ENCODE measurements around the gene LRRC36.

The LRRC36 gene

DNA sequence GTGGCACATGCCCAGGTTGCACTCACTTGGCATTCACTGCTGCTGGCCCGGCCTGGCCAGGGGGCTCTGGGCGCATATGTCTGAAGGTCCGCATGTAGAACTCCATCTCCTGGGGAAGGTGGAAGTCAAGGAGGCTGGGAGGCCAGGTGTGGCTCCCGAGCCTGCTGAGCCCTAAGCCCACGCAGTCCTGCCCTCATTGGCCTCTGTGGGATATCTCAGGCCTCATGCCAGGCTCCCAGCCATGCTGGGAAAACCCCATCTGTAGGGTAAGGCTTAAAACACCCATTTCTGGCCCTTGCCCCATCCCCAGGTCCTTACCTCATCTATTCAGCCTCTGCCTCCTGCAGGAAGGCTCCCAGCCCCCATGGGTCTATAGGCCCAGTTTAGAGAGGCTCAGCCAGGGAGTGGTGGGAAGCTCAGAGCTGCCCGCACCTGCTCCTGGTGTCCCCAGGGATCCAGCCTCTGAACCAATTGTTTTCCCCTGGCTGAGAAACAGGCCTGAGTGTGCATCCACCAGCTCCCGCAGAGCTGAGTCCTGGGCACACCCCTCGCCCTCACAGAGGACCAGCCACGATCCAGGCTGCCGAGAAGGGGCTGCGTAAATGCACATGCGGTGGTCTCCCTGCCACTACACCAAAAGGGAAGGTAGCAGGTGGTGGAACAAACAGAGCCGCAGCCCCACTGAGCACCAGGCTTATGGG lies 69.0 kb downstream of the LRRC36 start:
- no peaks in the 10 kb centered on the region for H3K27me3 ChIP-seq (ENCODE audit: control insufficient read depth in 2 of 2, insufficient read depth in 2 of 2, low read length in 2 of 2)
- peak overlapping the region; percentile 79 for H3K27ac ChIP-seq (ENCODE audit: low read depth in 2 of 2, low read length in 2 of 2)
- no peaks in the 10 kb centered on the region for H3K36me3 ChIP-seq (ENCODE audit: control insufficient read depth in 2 of 2, insufficient read depth in 2 of 2, low read length in 2 of 2)
- no peaks in the 10 kb centered on the region for H3K9me3 ChIP-seq (ENCODE audit: control insufficient read depth in 2 of 2, low read length in 2 of 2)
- peak overlapping the region; percentile 63 to 70 for H3K9ac ChIP-seq (ENCODE audit: low read depth in 1 of 2, low read length in 2 of 2)
- H3K4me3 ChIP-seq (ENCODE audit: low read length in 2 of 2) = peak overlapping the region; percentile 7 to 31
- peaks cover 49 to 51% of the 10 kb centered on the region in 2 donors for H3K4me1 ChIP-seq (ENCODE audit: control insufficient read depth in 2 of 2, insufficient read depth in 2 of 2, low read length in 2 of 2)

DNA sequence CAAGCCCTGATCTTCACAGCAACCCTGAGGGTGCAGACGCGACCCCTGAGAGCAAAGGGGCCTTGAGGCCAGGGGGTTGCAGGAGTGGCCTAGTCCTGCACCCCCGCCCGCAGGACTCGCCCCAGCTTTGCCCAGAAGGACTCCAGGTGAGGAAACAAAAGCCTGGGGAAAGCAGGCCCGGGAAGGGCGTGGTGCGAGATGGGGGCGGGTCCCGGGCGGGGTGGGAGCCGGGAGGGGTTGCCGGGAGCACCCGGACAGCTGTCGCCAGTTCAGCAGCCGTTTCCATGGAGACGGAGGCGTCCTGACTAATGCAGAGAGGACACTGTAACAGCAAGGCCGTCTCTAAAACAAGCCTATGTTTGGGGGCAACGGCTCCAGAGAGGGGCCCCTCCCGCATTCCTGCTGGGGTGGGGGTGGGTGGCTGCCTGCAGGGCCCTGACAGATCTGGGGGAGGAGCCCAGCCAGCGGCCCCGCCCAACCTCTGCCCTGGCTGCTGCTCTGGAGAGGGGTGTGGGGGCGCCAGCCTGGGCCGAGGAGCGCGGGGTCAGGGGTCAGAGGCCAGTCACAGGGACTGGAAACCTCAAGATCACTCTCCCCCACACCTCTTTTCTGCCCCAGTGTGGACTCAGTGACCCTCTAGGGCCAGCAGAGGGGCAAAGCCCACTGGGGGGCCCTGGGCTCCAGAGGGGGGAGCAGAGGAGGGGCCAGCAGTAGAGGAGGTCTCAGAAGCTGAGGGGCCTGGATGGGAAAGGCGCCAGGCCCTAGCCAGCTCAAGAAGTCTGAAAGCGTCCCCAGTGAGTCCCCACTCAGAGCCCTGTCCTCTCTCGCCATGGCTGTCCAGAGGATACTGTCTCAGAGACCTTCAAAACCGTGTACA lies 69.8 kb downstream of the LRRC36 start:
- peaks cover 46 to 51% of the 10 kb centered on the region in 2 donors for H3K4me1 ChIP-seq (ENCODE audit: control insufficient read depth in 2 of 2, insufficient read depth in 2 of 2, low read length in 2 of 2)
- H3K4me3 ChIP-seq (ENCODE audit: low read length in 2 of 2) = peak overlapping the region; percentile 7 to 31
- H3K9me3 ChIP-seq (ENCODE audit: control insufficient read depth in 2 of 2, low read length in 2 of 2) = no peaks in the 10 kb centered on the region
- no peaks in the 10 kb centered on the region for H3K27me3 ChIP-seq (ENCODE audit: control insufficient read depth in 2 of 2, insufficient read depth in 2 of 2, low read length in 2 of 2)
- H3K9ac ChIP-seq (ENCODE audit: low read depth in 1 of 2, low read length in 2 of 2) = peak overlapping the region; percentile 63 to 70
- H3K36me3 ChIP-seq (ENCODE audit: control insufficient read depth in 2 of 2, insufficient read depth in 2 of 2, low read length in 2 of 2) = no peaks in the 10 kb centered on the region
- H3K27ac ChIP-seq (ENCODE audit: low read depth in 2 of 2, low read length in 2 of 2) = peak overlapping the region; percentile 79

GRCh38 chr16:67397036-67397801 lies 70.6 kb downstream of the LRRC36 start:
- peaks cover 37 to 43% of the 10 kb centered on the region in 2 donors for H3K4me1 ChIP-seq (ENCODE audit: control insufficient read depth in 2 of 2, insufficient read depth in 2 of 2, low read length in 2 of 2)
- peak overlapping the region; percentile 68 to 79 for H3K27ac ChIP-seq (ENCODE audit: low read depth in 2 of 2, low read length in 2 of 2)
- no peaks in the 10 kb centered on the region for H3K27me3 ChIP-seq (ENCODE audit: control insufficient read depth in 2 of 2, insufficient read depth in 2 of 2, low read length in 2 of 2)
- H3K4me3 ChIP-seq (ENCODE audit: low read length in 2 of 2) = no peak overlapping the region
- peak overlapping the region; percentile 36 to 47 for H3K9ac ChIP-seq (ENCODE audit: low read depth in 1 of 2, low read length in 2 of 2)
- no peaks in the 10 kb centered on the region for H3K36me3 ChIP-seq (ENCODE audit: control insufficient read depth in 2 of 2, insufficient read depth in 2 of 2, low read length in 2 of 2)
- no peaks in the 10 kb centered on the region for H3K9me3 ChIP-seq (ENCODE audit: control insufficient read depth in 2 of 2, low read length in 2 of 2)

DNA sequence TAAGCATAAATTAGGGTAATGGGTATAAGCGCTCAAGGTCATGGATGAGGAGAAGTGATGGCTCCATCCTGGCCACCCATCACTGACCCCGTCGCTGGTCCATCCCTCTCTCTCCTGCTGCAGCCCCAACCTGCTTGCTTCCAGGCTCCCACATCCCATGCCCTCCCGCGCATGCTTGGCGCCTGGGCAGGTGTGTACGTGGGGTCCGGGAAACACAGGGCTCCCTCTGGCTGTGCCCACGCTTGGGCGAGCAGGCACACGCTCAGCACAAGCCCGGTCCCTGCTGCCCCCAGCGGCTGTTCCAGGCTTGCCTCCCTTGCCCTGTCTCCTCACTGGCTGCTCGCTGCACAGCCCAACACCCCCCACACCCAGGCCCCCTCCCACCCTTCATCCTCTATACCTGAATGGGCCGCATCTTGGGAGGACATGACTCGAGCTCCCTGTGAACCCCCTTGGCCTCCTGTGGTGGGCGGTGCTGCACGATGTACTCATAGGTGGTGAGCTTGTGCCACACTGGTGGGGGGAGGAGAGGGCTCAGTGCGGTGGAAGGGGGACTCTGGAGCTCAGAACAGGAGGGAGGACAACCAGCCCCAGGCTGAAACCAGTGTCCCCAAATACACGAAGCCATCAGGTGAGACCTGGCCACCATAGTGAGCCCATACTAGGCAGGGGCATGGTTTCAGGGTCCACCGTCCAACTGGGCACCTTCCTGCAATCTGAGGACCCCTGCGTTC lies 71.4 kb downstream of the LRRC36 start:
- Histone ChIP-seq H3K27me3 (ENCODE audit: control insufficient read depth in 2 of 2, insufficient read depth in 2 of 2, low read length in 2 of 2) (no peaks in the 10 kb centered on the region), H3K27ac (ENCODE audit: low read depth in 2 of 2, low read length in 2 of 2) (no peak overlapping the region), H3K4me1 (ENCODE audit: control insufficient read depth in 2 of 2, insufficient read depth in 2 of 2, low read length in 2 of 2) (peaks cover 34 to 36% of the 10 kb centered on the region in 2 donors), H3K36me3 (ENCODE audit: control insufficient read depth in 2 of 2, insufficient read depth in 2 of 2, low read length in 2 of 2) (no peaks in the 10 kb centered on the region), H3K9me3 (ENCODE audit: control insufficient read depth in 2 of 2, low read length in 2 of 2) (no peaks in the 10 kb centered on the region), H3K4me3 (ENCODE audit: low read length in 2 of 2) (no peak overlapping the region), H3K9ac (ENCODE audit: low read depth in 1 of 2, low read length in 2 of 2) (no peak overlapping the region)

DNA sequence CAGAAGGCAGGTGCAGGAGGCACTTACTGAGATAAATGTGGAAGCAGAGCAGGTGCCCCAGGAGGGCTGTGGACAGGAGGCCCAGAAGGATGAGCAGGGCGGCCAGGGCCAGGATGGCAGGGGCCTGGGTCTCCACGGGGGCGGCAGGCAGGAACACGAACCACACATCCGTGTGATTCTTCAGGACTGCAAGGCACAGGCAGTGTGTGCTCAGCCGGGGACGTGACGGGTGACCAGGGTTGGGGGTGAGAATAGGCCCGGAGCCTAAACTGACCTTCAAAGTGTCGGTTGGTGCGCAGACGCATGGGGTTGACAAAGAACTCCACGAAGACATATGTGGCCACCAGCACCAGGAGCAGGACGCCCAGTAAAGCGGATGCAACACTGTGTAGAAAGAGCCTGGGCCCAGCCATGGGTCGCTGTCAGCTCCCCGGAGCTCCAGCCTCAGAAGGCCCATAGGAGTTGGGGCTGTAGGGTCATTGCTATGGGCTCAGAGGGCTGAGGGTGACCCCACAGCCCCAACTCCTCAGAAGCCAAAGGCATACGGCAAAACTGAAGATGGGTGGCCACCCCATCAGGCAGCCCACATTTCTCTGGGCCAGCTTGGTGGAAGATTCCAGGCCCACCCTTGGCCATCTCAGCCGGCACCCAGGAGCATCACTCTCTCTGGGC lies 72.1 kb downstream of the LRRC36 start:
- H3K9ac ChIP-seq (ENCODE audit: low read depth in 1 of 2, low read length in 2 of 2) = no peak overlapping the region
- H3K27me3 ChIP-seq (ENCODE audit: control insufficient read depth in 2 of 2, insufficient read depth in 2 of 2, low read length in 2 of 2) = no peaks in the 10 kb centered on the region
- H3K4me3 ChIP-seq (ENCODE audit: low read length in 2 of 2) = no peak overlapping the region
- no peaks in the 10 kb centered on the region for H3K36me3 ChIP-seq (ENCODE audit: control insufficient read depth in 2 of 2, insufficient read depth in 2 of 2, low read length in 2 of 2)
- no peaks in the 10 kb centered on the region for H3K9me3 ChIP-seq (ENCODE audit: control insufficient read depth in 2 of 2, low read length in 2 of 2)
- H3K4me1 ChIP-seq (ENCODE audit: control insufficient read depth in 2 of 2, insufficient read depth in 2 of 2, low read length in 2 of 2) = peaks cover 30 to 32% of the 10 kb centered on the region in 2 donors
- H3K27ac ChIP-seq (ENCODE audit: low read depth in 2 of 2, low read length in 2 of 2) = no peak overlapping the region

DNA sequence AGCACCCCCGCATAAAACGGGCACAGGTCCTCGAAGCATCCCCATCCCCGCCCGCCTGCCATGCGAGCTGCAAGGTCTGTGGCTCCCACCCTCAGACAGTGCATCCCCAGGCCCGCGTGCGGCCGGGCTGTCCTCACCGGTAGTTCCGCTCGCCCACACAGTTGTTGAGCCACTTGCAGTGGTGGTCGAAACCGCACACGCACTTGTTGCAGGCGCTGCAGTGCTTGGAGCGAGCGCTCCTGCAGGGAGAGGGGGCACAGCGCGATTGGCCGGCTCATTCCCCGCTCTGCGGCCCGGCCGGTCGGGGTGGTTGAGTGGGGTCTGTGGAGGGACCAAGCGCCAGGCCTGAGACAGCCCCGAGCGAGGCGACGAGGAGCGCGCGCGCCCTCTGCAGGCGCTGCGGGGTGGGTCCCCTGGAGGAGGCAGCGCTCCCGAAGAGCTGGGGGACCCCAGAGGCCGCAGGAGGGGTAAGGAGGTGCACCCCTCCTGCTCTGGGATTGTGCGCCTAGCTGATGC lies 72.7 kb downstream of the LRRC36 start:
- Histone ChIP-seq H3K36me3 (ENCODE audit: control insufficient read depth in 2 of 2, insufficient read depth in 2 of 2, low read length in 2 of 2) (no peaks in the 10 kb centered on the region), H3K4me3 (ENCODE audit: low read length in 2 of 2) (no peak overlapping the region), H3K9me3 (ENCODE audit: control insufficient read depth in 2 of 2, low read length in 2 of 2) (no peaks in the 10 kb centered on the region), H3K9ac (ENCODE audit: low read depth in 1 of 2, low read length in 2 of 2) (peak overlapping the region in 1 of 2 donors; percentile 15), H3K27ac (ENCODE audit: low read depth in 2 of 2, low read length in 2 of 2) (no peak overlapping the region), H3K4me1 (ENCODE audit: control insufficient read depth in 2 of 2, insufficient read depth in 2 of 2, low read length in 2 of 2) (peaks cover 31% of the 10 kb centered on the region in 2 donors), H3K27me3 (ENCODE audit: control insufficient read depth in 2 of 2, insufficient read depth in 2 of 2, low read length in 2 of 2) (no peaks in the 10 kb centered on the region)

DNA sequence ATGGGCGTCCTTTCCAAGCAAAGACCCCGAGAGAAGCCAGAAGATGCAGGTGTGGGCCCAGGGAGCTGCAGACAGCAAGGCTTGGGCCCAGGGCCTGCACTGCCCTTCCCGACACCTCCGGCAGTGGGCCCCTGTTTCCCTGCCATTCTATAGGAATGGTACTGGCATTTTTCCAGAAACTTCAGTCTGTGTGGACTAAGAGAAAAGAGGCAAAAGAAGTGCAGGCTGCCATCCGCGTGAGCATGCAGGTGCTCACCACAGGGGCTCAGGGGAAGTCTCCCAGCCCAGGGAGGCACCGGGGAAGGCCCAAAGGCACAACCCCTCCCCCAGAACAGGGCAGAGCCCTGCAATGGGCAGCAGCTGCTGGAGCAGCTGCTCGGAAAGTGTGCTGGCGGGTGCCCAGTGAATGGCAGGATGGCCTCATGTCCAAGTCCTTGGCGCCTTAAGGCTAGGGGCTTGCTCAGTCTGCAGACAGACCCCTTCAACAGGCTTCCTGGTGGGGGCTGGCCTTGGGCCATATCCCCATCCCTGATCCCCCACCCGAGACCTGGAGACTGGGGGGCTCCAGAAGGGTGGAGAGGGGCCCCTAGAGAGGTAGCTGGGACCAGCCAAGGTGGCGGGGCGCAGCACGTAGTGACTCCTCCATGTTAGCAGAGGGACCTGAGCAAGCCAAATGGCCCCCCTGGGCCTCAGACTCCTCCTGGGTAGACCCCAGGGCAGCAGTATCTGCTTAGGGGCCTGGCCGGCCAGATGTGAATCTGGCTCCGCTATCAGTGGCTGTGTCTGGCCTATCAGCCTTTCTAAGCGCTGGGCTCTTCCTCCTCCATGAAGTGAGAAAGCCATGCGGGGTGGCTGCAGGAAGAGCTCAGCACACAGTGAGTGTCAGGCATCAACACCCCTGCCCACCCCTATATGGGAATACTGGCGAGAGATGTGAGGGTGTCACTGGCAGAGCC lies 73.4 kb downstream of the LRRC36 start:
- Histone ChIP-seq H3K9me3 (ENCODE audit: control insufficient read depth in 2 of 2, low read length in 2 of 2) (no peaks in the 10 kb centered on the region), H3K27ac (ENCODE audit: low read depth in 2 of 2, low read length in 2 of 2) (no peak overlapping the region), H3K4me3 (ENCODE audit: low read length in 2 of 2) (no peak overlapping the region)

DNA sequence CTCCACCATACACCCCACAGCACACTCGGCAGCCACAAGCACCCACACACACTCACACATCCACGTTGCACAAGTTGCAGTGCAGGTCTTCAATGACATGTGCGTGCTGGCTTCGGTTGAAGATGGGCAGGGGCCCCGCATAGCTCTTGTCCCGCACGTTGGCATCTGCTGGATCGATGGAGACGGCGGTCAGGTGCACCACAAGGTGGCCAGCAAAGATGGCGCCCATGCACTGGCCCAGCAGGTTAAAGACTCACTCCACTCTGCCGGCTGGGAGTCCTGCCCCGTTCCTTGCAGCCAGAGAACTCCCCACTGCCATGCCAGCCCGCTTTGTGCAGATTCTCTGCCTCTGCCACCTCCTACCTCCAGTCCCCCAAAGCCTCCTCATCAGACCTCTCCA lies 74.3 kb downstream of the LRRC36 start:
- no peak overlapping the region for H3K9ac ChIP-seq (ENCODE audit: low read depth in 1 of 2, low read length in 2 of 2)
- no peaks in the 10 kb centered on the region for H3K36me3 ChIP-seq (ENCODE audit: control insufficient read depth in 2 of 2, insufficient read depth in 2 of 2, low read length in 2 of 2)
- no peaks in the 10 kb centered on the region for H3K9me3 ChIP-seq (ENCODE audit: control insufficient read depth in 2 of 2, low read length in 2 of 2)
- no peaks in the 10 kb centered on the region for H3K27me3 ChIP-seq (ENCODE audit: control insufficient read depth in 2 of 2, insufficient read depth in 2 of 2, low read length in 2 of 2)
- H3K4me3 ChIP-seq (ENCODE audit: low read length in 2 of 2) = no peak overlapping the region
- H3K27ac ChIP-seq (ENCODE audit: low read depth in 2 of 2, low read length in 2 of 2) = no peak overlapping the region
- peaks cover 32% of the 10 kb centered on the region in 2 donors for H3K4me1 ChIP-seq (ENCODE audit: control insufficient read depth in 2 of 2, insufficient read depth in 2 of 2, low read length in 2 of 2)

More for the DNA sequence above, 73.4 kb downstream of the LRRC36 start:
- Histone ChIP-seq H3K9ac (ENCODE audit: low read depth in 1 of 2, low read length in 2 of 2) (peak overlapping the region in 1 of 2 donors; percentile 15), H3K36me3 (ENCODE audit: control insufficient read depth in 2 of 2, insufficient read depth in 2 of 2, low read length in 2 of 2) (no peaks in the 10 kb centered on the region), H3K27me3 (ENCODE audit: control insufficient read depth in 2 of 2, insufficient read depth in 2 of 2, low read length in 2 of 2) (no peaks in the 10 kb centered on the region), H3K4me1 (ENCODE audit: control insufficient read depth in 2 of 2, insufficient read depth in 2 of 2, low read length in 2 of 2) (peaks cover 34 to 36% of the 10 kb centered on the region in 2 donors)
